C4-2B (cell line): ENCODE measurements around the gene KCNK3.

Experiments used
- CTCF ChIP-seq: fragments of 450-650 bp; conservative IDR thresholded peaks from 2 replicates; pipeline ENCODE4 v1.5.1; 2017; ENCODE audit warnings: mild to moderate bottlenecking
- ZFX ChIP-seq: fragments of 450-650 bp; IDR thresholded peaks from 2 replicates; pipeline ENCODE4 v1.6.1; 2017

- TF ChIP-seq CTCF: no peak
- TF ChIP-seq ZFX: no peak
These were observed 41.1 kb upstream of the KCNK3 start for GRCh38 chr2:26651470-26651771.
